Measurements from ENCODE around the gene LIN9.

DNA sequence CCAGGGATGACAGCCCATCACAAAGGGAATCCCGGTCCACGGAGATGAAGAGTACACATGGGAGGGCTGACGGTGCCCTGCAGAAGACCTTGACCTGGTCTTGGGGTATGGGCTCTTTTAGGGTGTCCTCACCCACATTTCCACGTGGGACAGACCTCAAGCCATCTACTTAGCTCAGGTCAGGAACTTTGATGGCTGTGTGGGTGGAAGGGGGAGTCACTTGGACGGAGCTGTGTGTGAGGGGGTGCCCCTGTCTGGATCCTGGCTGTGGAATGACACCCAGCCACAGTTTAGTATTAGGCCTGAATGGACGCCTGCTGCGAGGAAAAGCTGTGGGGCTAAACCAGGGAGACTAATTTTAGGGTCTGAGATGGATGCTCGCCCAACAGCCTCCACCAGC is 96.4 kb downstream of the LIN9 start:
- TF ChIP-seq YY1 (IDR thresholded peaks at IDR 0.05; ENCODE audit: insufficient read depth, insufficient read length) (no peak), ZNF274 (IDR thresholded peaks at IDR 0.05; ENCODE audit: low read depth, low read length) (no peak)

All from NT2/D1 (cell line).